Esophagus squamous epithelium (tissue), 5 donors: ENCODE data around the gene FOXR1. TPM values are rescaled to one million over a fixed set of nuclear protein-coding genes. Genes with fewer than 3 reads are reported as not detected.
A peak's percentile ranks its signal among the peaks of the same experiment; 100 is the strongest.

Source experiments
- DNase-seq: peaks from one replicate; lab custom pipeline; 2025; lab: John Stamatoyannopoulos, UW
- H3K27ac ChIP-seq, 4 donors: fragments of 200-600 bp; sonication (generic); one replicate each; pipeline ENCODE4 v1.5.1; 2016 to 2019; ENCODE audit warnings: mild to moderate bottlenecking in 1 of 4
- H3K27me3 ChIP-seq, 4 donors: fragments of 200-600 bp; sonication (generic); 1 replicate in 3 of 4; 2 replicates in 1 of 4; pipeline versions ENCODE4 v1.5.1 to v1.6.0; 2017 to 2021; ENCODE audit warnings: antibody characterized with exemption in 1 of 4
- H3K36me3 ChIP-seq, 3 donors: fragments of 200-600 bp; sonication (generic); one replicate each; pipeline ENCODE4 v1.5.1; 2016 to 2019
- H3K4me1 ChIP-seq, 3 donors: fragments of 200-600 bp; sonication (generic); one replicate each; pipeline ENCODE4 v1.5.1; 2017 to 2019
- H3K4me3 ChIP-seq, 4 donors: fragments of 200-600 bp; sonication (generic); 1 replicate in 3 of 4; 2 replicates in 1 of 4; pipeline ENCODE4 v1.5.1; 2016 to 2019; ENCODE audit warnings: mild to moderate bottlenecking in 2 of 4, moderate library complexity in 1 of 4
- H3K9me3 ChIP-seq, 3 donors: fragments of 200-600 bp; sonication (generic); one replicate each; pipeline ENCODE4 v1.5.1; 2016 to 2019
- POLR2A ChIP-seq, 4 donors: fragments of 450-650 bp; IDR thresholded peaks; one replicate each; pipeline ENCODE4 v1.6.1; 2017; ENCODE audit warnings: antibody characterized with exemption in 4 of 4, mild to moderate bottlenecking in 4 of 4, moderate library complexity in 3 of 4
- WGBS, 2 donors: methylation state at CpG; one replicate each; pipeline ENCODE4 v1.1.5; 2018; 5-methylcytosine and 5-hydroxymethylcytosine counted together
- intact Hi-C: fragments of 100-400 bp; cut with DNase I; formaldehyde crosslinking; loops from one replicate; pipeline ENCODE4 v1.15.0; 2022
- total RNA-seq, 4 donors: library from RNA; depleted of rRNA; stranded (reverse); fragments of >200 nt; gene quantifications; one replicate each; pipeline ENCODE4 v1.1.0, GENCODE V29; 2016
- TF ChIP-seq, protein P1 (sequence below), 6 experiments: fragments of 450-650 bp in 4 of 6; fragments of 200-600 bp in 2 of 6; sonication (generic) in 2 of 6; IDR thresholded peaks; one replicate each; pipeline ENCODE4 v1.5.1; 2016 to 2019; ENCODE audit warnings: antibody characterized with exemption in 6 of 6, mild to moderate bottlenecking in 4 of 6, moderate library complexity in 4 of 6
- donor health status: DM: yes; HTN: yes; CAD: no.

The FOXR1 gene
- total RNA-seq, 4 donors from 2014 or later = not detected

- DNase-seq = no peak
- no peak overlapping the region for H3K4me3 ChIP-seq
- peak overlapping the region in 1 of 4 donors; percentile 94 for H3K27ac ChIP-seq
- H3K27me3 ChIP-seq = no peaks in the 10 kb centered on the region
- no peaks in the 10 kb centered on the region for H3K9me3 ChIP-seq
- TF ChIP-seq, protein P1, sequence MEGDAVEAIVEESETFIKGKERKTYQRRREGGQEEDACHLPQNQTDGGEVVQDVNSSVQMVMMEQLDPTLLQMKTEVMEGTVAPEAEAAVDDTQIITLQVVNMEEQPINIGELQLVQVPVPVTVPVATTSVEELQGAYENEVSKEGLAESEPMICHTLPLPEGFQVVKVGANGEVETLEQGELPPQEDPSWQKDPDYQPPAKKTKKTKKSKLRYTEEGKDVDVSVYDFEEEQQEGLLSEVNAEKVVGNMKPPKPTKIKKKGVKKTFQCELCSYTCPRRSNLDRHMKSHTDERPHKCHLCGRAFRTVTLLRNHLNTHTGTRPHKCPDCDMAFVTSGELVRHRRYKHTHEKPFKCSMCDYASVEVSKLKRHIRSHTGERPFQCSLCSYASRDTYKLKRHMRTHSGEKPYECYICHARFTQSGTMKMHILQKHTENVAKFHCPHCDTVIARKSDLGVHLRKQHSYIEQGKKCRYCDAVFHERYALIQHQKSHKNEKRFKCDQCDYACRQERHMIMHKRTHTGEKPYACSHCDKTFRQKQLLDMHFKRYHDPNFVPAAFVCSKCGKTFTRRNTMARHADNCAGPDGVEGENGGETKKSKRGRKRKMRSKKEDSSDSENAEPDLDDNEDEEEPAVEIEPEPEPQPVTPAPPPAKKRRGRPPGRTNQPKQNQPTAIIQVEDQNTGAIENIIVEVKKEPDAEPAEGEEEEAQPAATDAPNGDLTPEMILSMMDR (IDR thresholded peaks at IDR 0.05) = no peak
- no peak for TF ChIP-seq POLR2A (IDR thresholded peaks at IDR 0.05)
- H3K36me3 ChIP-seq = peaks cover 0 to 47% (median 9%) of the 10 kb centered on the region in 3 donors
- intact Hi-C loops = no loop called here
- WGBS, 2 donors = 75 to 83% methylated on average over 8 to 9 of the region's 9 CpGs
- H3K4me1 ChIP-seq = peaks cover 12 to 43% (median 19%) of the 10 kb centered on the region in 3 donors
Observed at GRCh38 chr11:119028346-119029068, 56.9 kb downstream of the FOXR1 start.

- intact Hi-C loops = no loop called here
- no peak for TF ChIP-seq POLR2A (IDR thresholded peaks at IDR 0.05)
- TF ChIP-seq, protein P1 (IDR thresholded peaks at IDR 0.05) = no peak
- H3K27ac ChIP-seq = peak overlapping the region in 2 of 4 donors; percentile 87 to 94
- 100% methylated on average over 1 of the region's 1 CpG; no CpG with 5 or more reads in 1 of the 2 donors for WGBS, 2 donors
- H3K4me3 ChIP-seq = peak overlapping the region in 1 of 4 donors; percentile 86
- peaks cover 0 to 42% (median 4%) of the 10 kb centered on the region in 3 donors for H3K36me3 ChIP-seq
- H3K27me3 ChIP-seq = no peaks in the 10 kb centered on the region
- H3K9me3 ChIP-seq = no peaks in the 10 kb centered on the region
- H3K4me1 ChIP-seq = peaks cover 12 to 38% (median 19%) of the 10 kb centered on the region in 3 donors
- DNase-seq = no peak
Observed at GRCh38 chr11:119029069-119029339, 57.4 kb downstream of the FOXR1 start.

DNA sequence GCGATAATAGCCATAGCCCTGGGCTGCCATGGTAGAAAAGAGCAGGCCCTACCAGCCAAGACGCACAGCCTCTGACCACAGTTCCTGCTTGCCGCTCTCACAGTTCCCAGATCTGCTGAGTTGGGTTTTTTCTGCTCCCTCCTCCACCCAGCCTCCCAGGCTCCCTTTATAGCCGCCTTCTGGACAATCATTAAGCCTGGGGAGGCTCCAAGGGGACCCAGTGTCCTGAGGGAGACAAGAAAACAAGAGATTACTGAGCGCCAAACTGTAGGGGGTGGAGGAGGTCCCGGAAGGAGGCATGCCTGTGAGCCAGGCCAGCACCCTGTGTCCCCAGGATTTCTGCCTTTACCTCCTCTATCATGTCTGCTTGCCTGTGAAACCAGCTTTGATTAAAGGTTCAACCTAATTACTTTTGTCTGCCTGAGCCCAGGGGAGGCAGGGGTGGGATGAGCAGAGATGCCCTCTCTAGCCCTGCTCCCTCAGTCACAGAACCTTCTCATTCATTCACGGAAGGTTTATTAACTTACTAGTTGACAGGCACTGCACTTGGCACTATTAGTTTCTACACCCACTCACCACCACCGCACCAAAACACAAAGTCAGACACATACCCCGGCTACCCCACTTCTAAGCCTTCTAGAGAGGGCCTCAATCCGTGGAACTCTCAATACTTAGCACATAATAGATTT lies 57.9 kb downstream of the FOXR1 start:
- no peak for TF ChIP-seq POLR2A (IDR thresholded peaks at IDR 0.05)
- TF ChIP-seq, protein P1 (IDR thresholded peaks at IDR 0.05) = no peak
- H3K4me1 ChIP-seq = peaks cover 12 to 38% (median 19%) of the 10 kb centered on the region in 3 donors
- H3K36me3 ChIP-seq = peaks cover 0 to 37% (median 0%) of the 10 kb centered on the region in 3 donors
- intact Hi-C loops = no loop called here
- WGBS, 2 donors = 36 to 43% methylated on average over 8 to 9 of the region's 10 CpGs
- H3K27me3 ChIP-seq = no peaks in the 10 kb centered on the region
- peak overlapping the region; percentile 82 to 94 (median 89) for H3K27ac ChIP-seq
- DNase-seq = no peak
- H3K9me3 ChIP-seq = no peaks in the 10 kb centered on the region
- peak overlapping the region; percentile 49 to 87 (median 84) for H3K4me3 ChIP-seq

DNA sequence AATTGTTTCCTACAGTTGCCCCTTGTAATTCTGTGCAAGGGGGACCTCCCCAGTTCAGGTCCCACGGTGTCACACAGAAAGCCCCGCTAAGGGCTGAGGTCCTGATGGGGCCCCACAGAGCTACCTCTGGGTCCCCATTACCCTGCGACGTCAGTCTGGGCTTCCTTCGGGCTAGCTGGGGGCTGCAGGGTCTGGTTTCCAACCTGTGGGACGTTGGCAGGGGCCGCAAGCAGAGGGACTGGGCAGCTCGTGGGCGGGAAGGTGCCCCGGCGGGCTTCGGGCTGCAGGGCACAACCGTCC lies 58.4 kb downstream of the FOXR1 start:
- Histone ChIP-seq H3K9me3 (no peaks in the 10 kb centered on the region), H3K4me3 (peak overlapping the region; percentile 49 to 87 (median 84)), H3K27ac (peak overlapping the region; percentile 82 to 94 (median 89)), H3K27me3 (no peaks in the 10 kb centered on the region), H3K4me1 (peaks cover 12 to 34% (median 19%) of the 10 kb centered on the region in 3 donors), H3K36me3 (peaks cover 0 to 33% (median 0%) of the 10 kb centered on the region in 3 donors)
- DNase-seq = no peak
- intact Hi-C loops = no loop called here
- TF ChIP-seq POLR2A (IDR thresholded peaks at IDR 0.05) = no peak
- TF ChIP-seq, protein P1 (IDR thresholded peaks at IDR 0.05) = no peak
- 0% methylated on average over 7 of the region's 13 CpGs; no CpG with 5 or more reads in 1 of the 2 donors for WGBS, 2 donors
